T-helper 2 cell treated with Interferon-gamma antibody and Interleukin-4, amounts not matched to agents 100 ng/mL and 5 ng/mL, for 36 hours (primary cell): ENCODE results near the gene KLHL41. TPM values are rescaled to one million over a fixed set of nuclear protein-coding genes. Genes with fewer than 3 reads are reported as not detected.
"Not testable (repeated sequence)": the region's sequence is repeated elsewhere in the genome, so short reads cannot be mapped to it uniquely, and the experiment has no call there.

Source experiments
- intact Hi-C: fragments of 100-400 bp; cut with micrococcal nuclease; formaldehyde crosslinking; loops from one replicate; pipeline ENCODE4 v1.15.1; 2023
- total RNA-seq: library from RNA; stranded (reverse); gene quantifications from 2 replicates; pipeline ENCODE4 v1.2.3, GENCODE V29; 2022

KLHL41 gene
- total RNA-seq, 1 donor from 2014 or later: not detected

DNA sequence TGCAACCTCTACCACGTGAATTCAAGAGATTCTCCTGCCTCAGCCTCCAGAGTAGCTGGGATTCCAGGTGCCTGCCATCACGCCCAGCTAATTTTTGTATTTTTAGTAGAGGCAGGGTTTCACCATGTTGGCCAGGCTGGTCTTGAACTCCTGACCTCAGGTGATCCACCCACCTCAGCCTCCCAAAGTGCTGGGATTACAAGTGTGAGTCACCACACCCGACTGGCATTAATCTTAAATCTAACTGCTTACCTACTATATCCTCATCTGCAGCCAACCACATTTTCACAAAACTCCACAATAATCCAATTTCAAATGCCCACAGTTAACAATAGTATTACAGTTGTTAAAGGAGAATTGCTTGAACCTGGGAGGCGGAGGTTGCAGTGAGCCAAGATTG, 61.2 kb downstream of the KLHL41 start:
- intact Hi-C loops: loop anchor here (5.0 kb wide), 1 partner anchor 93 kb away; the partner anchor contains the start of gene BBS5

DNA sequence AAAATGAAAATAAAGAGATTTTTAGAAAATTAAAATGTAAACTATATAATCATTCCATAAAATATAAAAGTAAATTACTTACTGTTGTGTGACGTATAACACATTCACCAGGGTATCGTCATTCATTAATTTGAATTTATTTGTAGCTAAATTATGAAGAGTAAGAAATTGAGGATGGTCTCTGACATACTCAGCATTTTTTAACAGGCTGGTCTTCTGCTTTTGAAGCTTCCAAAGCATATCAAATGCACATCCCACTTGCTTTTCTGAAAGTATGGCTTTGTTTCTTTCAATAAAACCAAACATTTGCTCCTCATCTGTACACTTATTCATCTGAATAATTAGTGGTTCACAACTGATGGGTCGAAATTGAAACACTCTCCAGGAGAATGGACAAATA, 62.1 kb downstream of the KLHL41 start:
- intact Hi-C loops: loop anchor here (5.0 kb wide), 1 partner anchor 94 kb away; the partner anchor contains the start of gene BBS5

DNA sequence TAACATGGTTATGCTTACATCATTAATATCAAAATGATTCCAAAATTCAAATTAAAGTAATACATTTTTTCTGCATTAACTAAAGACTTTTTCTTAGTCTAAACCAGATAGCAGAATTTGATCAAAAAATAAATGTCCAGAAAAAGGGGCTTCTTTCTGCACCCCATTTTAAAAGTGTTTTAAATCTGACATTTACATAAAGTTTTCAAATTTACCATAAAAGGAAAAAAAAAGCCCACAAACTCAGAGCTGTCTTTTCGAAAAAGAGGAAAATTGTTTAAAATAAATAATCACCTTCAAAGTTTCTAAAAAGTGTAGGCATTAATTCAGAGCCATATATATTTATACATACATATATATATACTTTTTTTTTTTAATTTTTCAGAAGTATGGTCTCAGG, 62.7 kb downstream of the KLHL41 start:
- intact Hi-C loops: loop anchor here (2.0 to 5.0 kb wide), 2 partner anchors 95 to 255 kb away; partner anchors contain the start of genes BBS5 and UBR3

DNA sequence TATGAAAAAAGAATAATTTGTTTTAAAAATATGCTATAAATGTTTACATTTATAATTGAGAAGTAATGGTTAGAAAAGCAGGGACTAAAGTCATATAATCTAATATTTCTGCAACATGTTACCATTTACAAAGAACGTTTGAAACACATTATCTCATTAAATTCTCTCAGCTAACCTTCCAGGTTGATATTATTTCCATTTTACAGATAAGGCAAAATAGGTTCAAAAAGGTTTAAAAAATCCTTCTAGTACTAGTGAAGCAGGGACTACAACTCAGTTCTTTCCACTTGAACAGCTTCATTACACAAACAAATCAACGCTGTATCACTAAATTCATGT, 63.3 kb downstream of the KLHL41 start:
- intact Hi-C loops: loop anchor here (1.0 to 5.0 kb wide), 5 partner anchors 12 to 254 kb away; partner anchors contain the start of genes BBS5, CFAP210, PHOSPHO2 and PPIG

DNA sequence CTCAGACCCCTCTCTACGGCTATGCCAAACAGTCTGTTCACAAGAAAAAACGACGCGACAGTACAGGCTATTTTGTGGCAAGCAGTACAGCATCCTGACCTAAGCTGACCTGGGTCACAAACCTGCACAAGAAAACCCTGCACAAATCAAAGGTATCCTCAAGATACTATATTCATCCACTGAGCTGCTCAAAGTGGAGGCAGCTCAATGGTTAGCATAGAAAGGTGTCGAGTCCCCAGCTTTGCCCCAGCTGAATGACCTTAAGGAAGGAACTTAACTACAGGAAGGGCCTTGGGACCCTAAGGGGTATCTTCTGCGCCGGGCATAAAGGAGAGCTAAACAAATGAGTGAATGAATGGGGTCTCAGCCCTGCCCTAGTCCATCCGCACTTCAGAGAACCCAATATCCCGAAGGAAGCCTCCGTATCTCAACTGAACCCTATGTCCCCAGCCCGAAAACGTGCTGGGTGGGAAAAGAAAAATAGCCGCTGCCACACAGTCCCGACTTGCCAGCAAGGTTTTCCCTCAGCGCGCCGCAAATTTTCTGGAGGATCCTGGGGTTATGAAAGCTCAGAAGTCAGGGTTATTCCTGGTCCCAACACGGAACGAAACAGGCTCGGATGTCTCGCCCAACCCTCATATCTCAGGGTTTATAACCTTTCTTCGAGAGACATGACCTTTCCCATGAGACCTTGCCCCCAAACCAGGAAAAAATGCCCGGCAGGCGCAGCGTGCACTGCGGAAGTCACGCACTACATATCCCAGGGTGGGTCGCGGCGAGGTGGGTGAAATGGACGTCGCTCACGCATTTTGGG, 63.9 kb downstream of the KLHL41 start, which contains the start of gene FASTKD1:
TSS of gene FASTKD1 (minus strand) at position 706 of the 814 bp plus-strand sequence. CDS start 1,836 bp downstream, outside the sequence.
- intact Hi-C loops: loop anchor here (1.0 to 5.0 kb wide), 5 partner anchors 11 to 253 kb away; partner anchors contain the start of genes BBS5, CFAP210, PHOSPHO2 and PPIG

DNA sequence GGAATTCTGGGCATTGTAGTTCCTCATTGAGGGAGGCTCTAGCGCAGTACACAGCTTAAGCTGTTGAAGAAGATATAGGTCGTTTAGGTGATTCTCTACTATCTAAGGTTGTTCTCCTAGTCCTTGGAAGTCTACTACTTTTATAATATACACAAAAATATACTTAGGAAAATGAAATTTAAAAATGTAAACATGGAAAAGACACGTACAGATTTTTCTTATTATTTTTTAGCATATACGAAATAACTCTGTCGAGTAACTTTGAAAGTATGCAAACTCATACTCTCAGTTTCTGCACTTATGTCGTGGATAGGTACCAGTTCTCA, 64.4 kb downstream of the KLHL41 start:
- intact Hi-C loops: loop anchor here (1.0 to 5.0 kb wide), 5 partner anchors 10 to 253 kb away; partner anchors contain the start of genes BBS5, CFAP210, PHOSPHO2 and PPIG

DNA sequence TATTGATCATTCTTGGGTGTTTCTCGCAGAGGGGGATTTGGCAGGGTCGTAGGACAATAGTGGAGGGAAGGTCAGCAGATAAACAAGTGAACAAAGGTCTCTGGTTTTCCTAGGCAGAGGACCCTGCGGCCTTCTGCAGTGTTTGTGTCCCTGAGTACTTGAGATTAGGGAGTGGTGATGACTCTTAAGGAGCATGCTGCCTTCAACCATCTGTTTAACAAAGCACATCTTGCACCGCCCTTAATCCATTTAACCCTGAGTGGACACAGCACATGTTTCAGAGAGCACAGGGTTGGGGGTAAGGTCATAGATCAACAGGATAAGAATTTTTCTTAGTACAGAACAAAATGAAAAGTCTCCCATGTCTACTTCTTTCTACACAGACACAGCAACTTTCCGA, 65.0 kb downstream of the KLHL41 start:
- intact Hi-C loops: loop anchor here (5.0 kb wide), 1 partner anchor 97 kb away; the partner anchor contains the start of gene BBS5

DNA sequence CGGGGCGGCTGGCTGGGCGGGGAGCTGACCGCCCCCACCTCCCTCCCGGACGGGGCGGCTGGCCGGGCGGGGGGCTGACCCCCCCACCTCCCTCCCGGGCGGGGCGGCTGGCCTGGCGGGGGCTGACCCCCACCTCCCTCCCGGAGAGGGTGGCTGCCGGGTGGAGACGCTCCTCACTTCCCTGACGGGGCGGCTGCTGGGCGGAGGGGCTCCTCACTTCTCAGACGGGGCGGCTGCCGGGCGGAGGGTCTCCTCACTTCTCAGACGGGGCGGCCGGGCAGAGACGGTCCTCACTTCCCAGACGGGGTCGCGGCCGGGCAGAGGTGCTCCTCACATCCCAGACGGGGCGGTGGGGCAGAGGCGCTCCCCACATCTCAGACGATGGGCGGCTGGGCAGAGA, 65.8 kb downstream of the KLHL41 start:
- intact Hi-C loops: not testable (repeated sequence)

Other genes with a start within 250 kb of the KLHL41 start
- gene LRP2, start 147.2 kb upstream of the KLHL41 start, total RNA-seq: 0.11 and 0.36 TPM in 2 replicates
- gene BBS5, start 30.2 kb upstream of the KLHL41 start, total RNA-seq: 1.5 and 1.8 TPM in 2 replicates
- gene FASTKD1, start 64.2 kb downstream of the KLHL41 start, total RNA-seq: 44.5 and 48.4 TPM in 2 replicates
- 51.9 and 55.0 TPM in 2 replicates for gene PPIG, start 74.6 kb downstream of the KLHL41 start, total RNA-seq
- not detected in 2 replicates for gene CFAP210, start 184.7 kb downstream of the KLHL41 start, total RNA-seq
- gene PHOSPHO2, start 184.8 kb downstream of the KLHL41 start, total RNA-seq: 2.4 and 3.1 TPM in 2 replicates
- gene KLHL23, start 224.1 kb downstream of the KLHL41 start, total RNA-seq: 3.4 and 4.5 TPM in 2 replicates